ENCODE results near the gene CAMSAP3. TPM values are rescaled to one million over a fixed set of nuclear protein-coding genes. Genes with fewer than 3 reads are reported as not detected.
A peak's percentile ranks its signal among the peaks of the same experiment; 100 is the strongest.

The CAMSAP3 gene
- total RNA-seq, 3 donors from 2014 or later (not counting 1 experiment from before 2014, with no cell fraction given), result 0.24 to 0.34 TPM; not detected in 1

DNA sequence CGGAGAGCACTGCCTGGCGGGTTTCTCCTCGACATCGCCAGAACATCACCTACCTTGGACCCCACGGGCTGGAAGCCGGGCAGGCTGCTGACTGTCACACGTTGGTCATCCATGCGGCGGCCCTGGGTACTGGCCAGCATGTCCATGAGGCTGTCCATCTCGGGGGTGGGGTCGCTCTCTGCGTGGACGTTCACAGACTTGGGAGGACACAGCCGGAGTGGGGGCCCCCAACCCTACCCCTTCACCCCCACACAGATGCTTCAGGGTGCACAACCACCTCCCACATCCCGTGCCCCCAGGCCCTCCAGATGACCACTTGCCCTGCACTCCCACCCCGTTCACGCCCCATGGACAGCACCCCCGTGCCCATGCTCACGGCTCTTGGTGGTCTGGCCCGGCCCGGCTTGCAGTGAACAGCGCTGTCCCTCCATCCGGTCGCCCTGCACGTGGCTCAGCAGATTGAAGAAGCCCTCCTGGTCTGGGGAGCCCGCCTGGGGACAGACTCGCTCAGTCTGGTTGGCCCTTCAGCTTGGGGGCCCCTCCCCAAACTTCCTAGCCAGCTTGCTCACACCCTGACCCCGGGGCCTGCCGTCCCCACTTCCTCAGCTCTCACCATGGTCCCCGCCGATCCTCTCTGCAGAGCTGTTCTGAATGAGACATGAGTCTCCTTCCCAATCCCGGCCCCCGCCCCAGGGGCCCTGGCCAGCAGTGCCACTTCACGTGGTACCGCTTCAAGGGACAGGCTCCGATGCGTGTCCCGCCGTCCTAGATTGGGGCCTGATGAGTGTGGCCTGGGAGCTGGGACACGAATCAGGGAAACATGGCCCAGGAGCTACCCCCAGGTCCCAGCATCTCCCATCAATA, 36.9 kb downstream of the CAMSAP3 start:
- 97% methylated on average over 40 of the region's 40 CpGs for WGBS (ENCODE audit: insufficient coverage)
- no peak overlapping the region for H3K4me3 ChIP-seq (ENCODE audit: low read length)
- no peaks in the 10 kb centered on the region for H3K27me3 ChIP-seq (ENCODE audit: control insufficient read depth, insufficient read depth, low read length)
- H3K36me3 Mint-ChIP-seq, result no peaks in the 10 kb centered on the region
- H3K27ac Mint-ChIP-seq, result peak overlapping the region in 1 of 2 donors; percentile 94
- DNase-seq (no peak), ATAC-seq (no peak)
- TF ChIP-seq, protein P1, sequence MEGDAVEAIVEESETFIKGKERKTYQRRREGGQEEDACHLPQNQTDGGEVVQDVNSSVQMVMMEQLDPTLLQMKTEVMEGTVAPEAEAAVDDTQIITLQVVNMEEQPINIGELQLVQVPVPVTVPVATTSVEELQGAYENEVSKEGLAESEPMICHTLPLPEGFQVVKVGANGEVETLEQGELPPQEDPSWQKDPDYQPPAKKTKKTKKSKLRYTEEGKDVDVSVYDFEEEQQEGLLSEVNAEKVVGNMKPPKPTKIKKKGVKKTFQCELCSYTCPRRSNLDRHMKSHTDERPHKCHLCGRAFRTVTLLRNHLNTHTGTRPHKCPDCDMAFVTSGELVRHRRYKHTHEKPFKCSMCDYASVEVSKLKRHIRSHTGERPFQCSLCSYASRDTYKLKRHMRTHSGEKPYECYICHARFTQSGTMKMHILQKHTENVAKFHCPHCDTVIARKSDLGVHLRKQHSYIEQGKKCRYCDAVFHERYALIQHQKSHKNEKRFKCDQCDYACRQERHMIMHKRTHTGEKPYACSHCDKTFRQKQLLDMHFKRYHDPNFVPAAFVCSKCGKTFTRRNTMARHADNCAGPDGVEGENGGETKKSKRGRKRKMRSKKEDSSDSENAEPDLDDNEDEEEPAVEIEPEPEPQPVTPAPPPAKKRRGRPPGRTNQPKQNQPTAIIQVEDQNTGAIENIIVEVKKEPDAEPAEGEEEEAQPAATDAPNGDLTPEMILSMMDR (IDR thresholded peaks at IDR 0.05), result no peak
- peak overlapping the region; percentile 56 for H3K4me3 Mint-ChIP-seq
- H3K27me3 Mint-ChIP-seq (ENCODE audit: low read depth in 2 of 2), result no peaks in the 10 kb centered on the region
- no peaks in the 10 kb centered on the region for H3K9me3 ChIP-seq (ENCODE audit: control insufficient read depth, insufficient read depth, low read length)
- H3K9me3 Mint-ChIP-seq, result no peaks in the 10 kb centered on the region
- H3K27ac ChIP-seq (ENCODE audit: low read length), result no peak overlapping the region
- intact Hi-C loops (cut with micrococcal nuclease), result loop anchor here (10.0 kb wide), 1 partner anchor 52 kb away; the partner anchor contains the start of gene TRAPPC5
- peaks cover 32 to 64% of the 10 kb centered on the region in 2 donors for H3K4me1 Mint-ChIP-seq
- peaks cover 45% of the 10 kb centered on the region for H3K4me1 ChIP-seq (ENCODE audit: control insufficient read depth, insufficient read depth, low read length)
- H3K36me3 ChIP-seq (ENCODE audit: control insufficient read depth, insufficient read depth, low read length), result peaks cover 2% of the 10 kb centered on the region

DNA sequence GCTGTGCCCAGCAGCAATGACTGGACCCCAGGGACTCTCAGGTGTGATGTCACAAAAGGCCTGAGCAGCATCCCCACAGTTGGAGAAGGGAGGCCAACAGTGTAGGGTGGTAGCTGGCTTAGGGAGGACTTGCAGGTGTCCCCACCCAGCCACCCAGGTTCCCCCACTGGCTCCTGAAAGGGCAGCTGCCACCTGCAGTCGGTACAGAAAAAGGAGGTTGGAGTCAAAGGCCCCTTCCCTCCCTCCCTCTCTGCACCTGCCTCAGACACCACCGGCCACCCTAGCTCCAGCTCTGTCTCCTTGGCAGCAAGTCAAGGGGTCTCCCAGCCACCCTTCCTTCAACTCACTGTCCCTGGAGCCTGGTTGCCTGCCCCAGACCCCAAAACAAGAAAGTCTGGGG, 38.0 kb downstream of the CAMSAP3 start, which contains the start of gene PCP2:
PCP2 (minus strand) TSS at position 22 of the 400 bp plus-strand sequence. CDS start 262 bp downstream, outside the sequence.
- no peaks in the 10 kb centered on the region for H3K27me3 ChIP-seq (ENCODE audit: control insufficient read depth, insufficient read depth, low read length)
- DNase-seq (no peak), ATAC-seq (no peak)
- peaks cover 2% of the 10 kb centered on the region for H3K36me3 ChIP-seq (ENCODE audit: control insufficient read depth, insufficient read depth, low read length)
- peaks cover 45% of the 10 kb centered on the region for H3K4me1 ChIP-seq (ENCODE audit: control insufficient read depth, insufficient read depth, low read length)
- H3K27ac Mint-ChIP-seq, result peak within 1 kb of the TSS in 1 of 2 donors; percentile 94
- H3K4me3 Mint-ChIP-seq, result peak within 1 kb of the TSS; percentile 56
- intact Hi-C loops (cut with micrococcal nuclease), result loop anchor here (10.0 kb wide), 1 partner anchor 51 kb away; the partner anchor contains the start of gene TRAPPC5
- TF ChIP-seq, protein P1 (IDR thresholded peaks at IDR 0.05), result no peak
- H3K27ac ChIP-seq (ENCODE audit: low read length), result no peak within 1 kb of the TSS
- no peak within 1 kb of the TSS for H3K4me3 ChIP-seq (ENCODE audit: low read length)
- H3K36me3 Mint-ChIP-seq, result no peaks in the 10 kb centered on the region
- H3K4me1 Mint-ChIP-seq, result peaks cover 28 to 65% of the 10 kb centered on the region in 2 donors
- no peaks in the 10 kb centered on the region for H3K9me3 Mint-ChIP-seq
- 60% methylated on average over 2 of the region's 2 CpGs for WGBS (ENCODE audit: insufficient coverage)
- no peaks in the 10 kb centered on the region for H3K9me3 ChIP-seq (ENCODE audit: control insufficient read depth, insufficient read depth, low read length)
- no peaks in the 10 kb centered on the region for H3K27me3 Mint-ChIP-seq (ENCODE audit: low read depth in 2 of 2)

DNA sequence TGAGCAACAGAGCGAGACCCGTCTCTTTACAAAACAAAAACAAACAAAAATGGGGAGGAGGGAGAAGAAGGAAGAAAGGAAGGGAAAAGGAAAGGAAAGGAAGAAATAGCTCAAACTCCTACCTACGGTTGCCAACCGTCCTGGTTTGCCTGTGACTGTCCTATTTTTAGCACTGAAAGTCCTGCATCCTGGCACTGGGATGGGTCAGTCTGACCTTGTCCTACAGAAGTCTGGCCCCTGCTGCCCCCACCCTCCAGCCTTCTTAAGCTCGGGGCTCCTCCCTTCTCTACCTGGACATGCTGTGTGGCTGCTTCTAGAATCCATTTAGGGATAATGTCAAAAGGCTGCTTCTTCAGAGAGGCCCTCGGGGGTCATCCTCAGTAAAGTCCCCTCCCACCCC, 40.0 kb downstream of the CAMSAP3 start:
- peaks cover 42% of the 10 kb centered on the region for H3K4me1 ChIP-seq (ENCODE audit: control insufficient read depth, insufficient read depth, low read length)
- no peaks in the 10 kb centered on the region for H3K9me3 ChIP-seq (ENCODE audit: control insufficient read depth, insufficient read depth, low read length)
- intact Hi-C loops (cut with micrococcal nuclease), result loop anchor here (10.0 kb wide), 1 partner anchor 49 kb away; the partner anchor contains the start of gene TRAPPC5
- Mint-ChIP-seq H3K36me3 (no peaks in the 10 kb centered on the region), H3K9me3 (peaks cover 0 to 2% of the 10 kb centered on the region in 2 donors), H3K4me3 (peak overlapping the region; percentile 88), H3K4me1 (peaks cover 17 to 63% of the 10 kb centered on the region in 2 donors), H3K27me3 (ENCODE audit: low read depth in 2 of 2) (no peaks in the 10 kb centered on the region), H3K27ac (peak overlapping the region; percentile 84 to 94)
- no peak for DNase-seq
- H3K4me3 ChIP-seq (ENCODE audit: low read length), result no peak overlapping the region
- TF ChIP-seq, protein P1 (IDR thresholded peaks at IDR 0.05), result no peak
- WGBS (ENCODE audit: insufficient coverage), result 81% methylated on average over 4 of the region's 6 CpGs
- ATAC-seq, result no peak
- H3K27me3 ChIP-seq (ENCODE audit: control insufficient read depth, insufficient read depth, low read length), result no peaks in the 10 kb centered on the region
- H3K36me3 ChIP-seq (ENCODE audit: control insufficient read depth, insufficient read depth, low read length), result peaks cover 6% of the 10 kb centered on the region
- no peak overlapping the region for H3K27ac ChIP-seq (ENCODE audit: low read length)
